ENCODE results near the gene ATAD3A.

DNA sequence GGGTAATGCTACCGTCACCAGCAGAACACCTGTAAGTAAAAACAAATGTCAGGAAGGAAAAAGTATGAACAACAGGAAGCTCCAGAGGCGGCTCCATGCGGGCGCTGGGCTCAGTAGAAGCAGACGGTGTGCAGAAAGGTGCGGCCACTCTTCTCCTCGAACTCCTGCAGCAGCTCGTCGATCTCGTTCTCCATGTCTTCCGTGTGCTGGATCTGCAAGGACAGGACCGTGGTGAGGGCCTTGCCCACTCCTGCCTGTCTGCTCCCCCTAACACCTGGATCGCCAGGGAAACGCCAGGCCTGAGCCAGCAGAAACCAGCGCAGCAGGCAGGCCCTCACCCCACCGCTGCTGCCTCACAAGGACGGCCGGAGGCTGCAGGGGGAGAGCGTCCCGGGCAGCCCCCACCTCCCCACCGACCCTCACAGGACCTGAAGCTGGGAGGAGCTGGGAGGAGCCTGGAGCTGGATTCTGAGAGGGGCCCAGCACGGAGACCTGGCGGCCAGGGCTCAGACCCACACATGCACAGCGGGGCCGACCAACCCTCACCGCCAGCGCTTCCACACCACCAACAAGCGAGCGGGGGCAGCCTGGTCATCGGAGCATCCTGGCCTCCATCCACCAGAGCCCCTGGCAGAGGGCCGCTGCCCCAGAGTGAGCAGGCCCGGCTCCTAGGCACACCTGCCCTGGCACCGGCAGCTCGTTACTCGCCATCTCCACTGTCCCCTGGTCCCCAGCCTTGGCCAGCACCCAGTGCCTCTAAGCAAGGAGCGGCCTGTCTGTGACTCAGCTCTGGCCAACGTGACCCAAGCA lies 30.2 kb downstream of the ATAD3A start:
- TF ChIP-seq, protein P1, sequence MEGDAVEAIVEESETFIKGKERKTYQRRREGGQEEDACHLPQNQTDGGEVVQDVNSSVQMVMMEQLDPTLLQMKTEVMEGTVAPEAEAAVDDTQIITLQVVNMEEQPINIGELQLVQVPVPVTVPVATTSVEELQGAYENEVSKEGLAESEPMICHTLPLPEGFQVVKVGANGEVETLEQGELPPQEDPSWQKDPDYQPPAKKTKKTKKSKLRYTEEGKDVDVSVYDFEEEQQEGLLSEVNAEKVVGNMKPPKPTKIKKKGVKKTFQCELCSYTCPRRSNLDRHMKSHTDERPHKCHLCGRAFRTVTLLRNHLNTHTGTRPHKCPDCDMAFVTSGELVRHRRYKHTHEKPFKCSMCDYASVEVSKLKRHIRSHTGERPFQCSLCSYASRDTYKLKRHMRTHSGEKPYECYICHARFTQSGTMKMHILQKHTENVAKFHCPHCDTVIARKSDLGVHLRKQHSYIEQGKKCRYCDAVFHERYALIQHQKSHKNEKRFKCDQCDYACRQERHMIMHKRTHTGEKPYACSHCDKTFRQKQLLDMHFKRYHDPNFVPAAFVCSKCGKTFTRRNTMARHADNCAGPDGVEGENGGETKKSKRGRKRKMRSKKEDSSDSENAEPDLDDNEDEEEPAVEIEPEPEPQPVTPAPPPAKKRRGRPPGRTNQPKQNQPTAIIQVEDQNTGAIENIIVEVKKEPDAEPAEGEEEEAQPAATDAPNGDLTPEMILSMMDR (IDR thresholded peaks at IDR 0.05): no peak
- no peak for TF ChIP-seq POLR2A (IDR thresholded peaks at IDR 0.05)
